ENCODE data around the gene ISM2. TPM values are rescaled to one million over a fixed set of nuclear protein-coding genes. Genes with fewer than 3 reads are reported as not detected.
"Not testable (repeated sequence)": the region's sequence is repeated elsewhere in the genome, so short reads cannot be mapped to it uniquely, and the experiment has no call there.

The ISM2 gene
- not detected for total RNA-seq

- DNase-seq: peak; percentile 36
Measured at GRCh38 chr14:77498120-77498979, at the start of gene ISM2. TSS of gene ISM2 (minus strand) at chr14:77498816. CDS start at chr14:77498793, 23 bp downstream.

DNA sequence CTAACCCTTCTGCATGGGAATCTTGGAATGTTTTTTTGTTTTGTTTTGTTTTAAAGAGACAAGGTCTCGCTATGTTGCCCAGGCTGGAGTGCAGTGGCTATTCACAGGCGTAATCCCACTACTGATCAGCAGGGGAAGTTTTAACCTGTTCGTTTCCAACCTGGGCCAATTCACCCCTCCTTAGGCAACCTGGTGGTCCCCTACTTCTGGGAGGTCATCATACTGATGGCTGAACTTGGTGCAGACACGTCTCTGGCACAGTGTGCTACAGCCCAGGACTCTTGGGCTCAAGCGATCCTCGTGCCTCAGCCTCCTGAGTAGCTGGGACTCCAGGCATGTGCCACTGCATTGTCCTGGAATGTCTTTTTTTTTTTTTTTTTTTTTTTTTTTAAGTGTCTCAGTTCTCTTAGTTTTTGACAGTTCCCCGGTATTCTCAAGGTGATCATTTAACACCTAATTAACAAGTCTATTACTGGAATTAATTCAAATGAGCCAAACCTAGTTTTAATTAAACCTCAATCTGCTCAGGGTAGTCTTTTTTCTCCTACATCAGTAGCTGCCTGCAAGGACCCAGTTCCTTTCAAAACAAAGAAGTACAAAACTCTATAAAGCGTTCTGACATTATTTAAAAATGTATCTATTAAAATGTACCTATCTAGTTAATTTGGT, 49.0 kb upstream of the ISM2 start:
- DNase-seq: no peak

DNA sequence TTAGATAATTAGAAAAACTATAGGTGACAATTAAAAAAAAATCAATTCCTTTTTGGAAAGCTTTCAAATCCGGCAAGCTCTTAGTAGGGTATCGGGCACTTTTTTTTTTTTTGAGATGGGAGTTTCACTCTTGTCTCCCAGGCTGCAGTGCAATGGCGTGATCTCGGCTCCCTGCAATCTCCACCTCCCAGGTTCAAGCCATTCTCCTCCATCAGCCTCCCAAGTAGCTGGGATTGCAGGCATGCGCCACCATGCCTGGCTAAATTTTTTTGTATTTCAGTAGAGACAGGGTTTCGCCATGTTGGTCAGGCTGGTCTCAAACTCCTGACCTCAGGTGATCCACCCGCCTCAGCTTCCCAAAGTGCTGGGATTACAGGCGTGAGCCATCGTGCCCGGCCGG, 46.6 kb upstream of the ISM2 start:
- not testable (repeated sequence) for DNase-seq

- DNase-seq: no peak
Measured at GRCh38 chr14:77544571-77544970, 46.0 kb upstream of the ISM2 start.

- DNase-seq: no peak
Measured at GRCh38 chr14:77543637-77544334, 45.2 kb upstream of the ISM2 start.

DNA sequence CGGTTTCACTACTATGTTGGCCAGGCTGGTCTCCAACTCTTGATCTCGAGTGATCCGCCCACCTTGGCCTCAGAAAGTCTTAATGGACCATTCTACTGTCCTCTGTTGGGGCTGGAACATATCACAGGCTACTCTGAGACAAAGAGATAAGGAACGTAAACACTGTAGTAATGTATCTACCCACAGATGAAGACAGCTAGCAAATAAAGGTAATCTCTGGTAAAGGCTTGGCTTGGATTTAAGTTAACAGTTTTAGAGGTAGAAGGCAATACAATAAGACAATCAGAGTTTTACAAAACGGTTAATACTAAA, 44.6 kb upstream of the ISM2 start:
- no peak for DNase-seq

DNA sequence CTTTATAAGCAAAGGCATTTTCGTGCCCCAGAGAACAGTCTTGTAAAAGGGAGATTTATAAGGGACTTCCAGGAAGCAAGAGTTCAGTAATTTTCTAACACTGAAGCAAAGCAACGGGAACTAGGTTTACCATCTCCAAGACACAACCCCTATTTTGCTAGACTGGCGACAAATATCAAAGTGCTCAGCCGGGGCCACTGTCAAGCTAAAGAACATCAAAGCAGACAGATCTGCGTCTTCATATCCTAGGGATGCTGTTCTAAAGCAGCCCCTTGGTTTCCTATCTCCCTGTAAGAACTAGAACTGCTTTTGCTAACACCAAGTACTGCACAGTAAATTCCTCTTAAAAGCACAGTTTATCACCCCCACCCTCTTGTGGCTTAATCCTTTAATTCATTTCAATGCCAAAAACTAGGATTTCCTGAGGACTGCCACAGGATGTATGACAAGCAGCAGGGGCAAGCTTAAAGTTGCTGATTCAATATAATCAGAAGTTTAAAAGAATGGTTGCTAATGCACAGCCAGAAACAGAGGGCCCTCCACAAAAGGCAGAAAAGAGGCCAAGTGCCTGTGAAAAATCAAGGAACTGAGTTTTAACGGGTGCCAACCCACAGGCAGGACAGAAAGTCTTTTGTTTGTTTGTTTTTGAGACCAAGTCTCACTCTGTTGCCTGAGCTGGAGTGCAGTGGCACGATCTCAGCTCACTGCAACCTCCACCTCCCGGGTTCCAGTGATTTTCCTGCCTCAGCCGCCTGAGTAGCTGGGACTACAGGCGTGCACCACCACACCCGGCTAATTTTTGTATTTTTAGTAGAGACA, 44.0 kb upstream of the ISM2 start:
- DNase-seq: no peak

- DNase-seq: no peak
Measured at GRCh38 chr14:77541905-77542304, 43.3 kb upstream of the ISM2 start.

- not testable (repeated sequence) for DNase-seq
Measured at GRCh38 chr14:77536951-77537350, 38.3 kb upstream of the ISM2 start.

GRCh38 chr14:77531071-77531470, 32.5 kb upstream of the ISM2 start:
- DNase-seq: no peak

DNA sequence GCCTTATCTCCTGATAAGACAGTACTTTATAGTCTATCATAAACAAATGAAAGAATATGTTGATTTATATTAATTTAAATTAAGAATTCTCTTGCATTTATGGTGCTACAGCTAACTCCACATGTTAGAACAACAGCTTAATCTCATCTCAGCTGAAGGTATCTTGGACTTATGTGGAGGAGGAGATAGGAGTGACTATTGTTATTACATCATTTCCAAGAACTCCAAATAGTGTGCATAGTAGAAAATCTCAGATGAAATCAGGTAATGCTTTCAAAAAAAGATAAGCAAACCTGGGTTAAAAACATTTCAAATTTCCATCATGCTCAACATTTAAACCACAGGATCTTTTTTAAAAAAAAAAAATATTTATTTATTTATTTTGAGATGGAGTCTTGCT, 31.3 kb upstream of the ISM2 start:
- no peak for DNase-seq

DNA sequence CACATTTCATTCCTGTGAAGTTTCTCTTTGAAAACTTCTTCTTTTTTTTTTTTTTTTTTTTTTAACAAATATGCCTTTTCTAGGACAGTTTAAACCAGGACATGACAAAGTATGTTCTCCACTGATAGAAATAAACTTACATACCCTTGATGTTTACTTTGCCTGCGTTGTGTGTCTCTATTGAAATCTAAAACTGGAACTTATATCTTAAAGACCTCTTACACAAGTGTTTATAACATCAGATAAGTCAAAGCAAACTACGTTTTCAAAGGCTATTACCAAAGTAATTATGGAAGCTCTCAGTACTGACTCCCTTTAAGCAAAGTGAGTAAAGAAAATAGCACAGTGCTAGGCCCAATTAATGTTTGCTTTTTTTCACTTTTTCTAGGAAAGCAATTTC, 30.6 kb upstream of the ISM2 start:
- DNase-seq: no peak

DNA sequence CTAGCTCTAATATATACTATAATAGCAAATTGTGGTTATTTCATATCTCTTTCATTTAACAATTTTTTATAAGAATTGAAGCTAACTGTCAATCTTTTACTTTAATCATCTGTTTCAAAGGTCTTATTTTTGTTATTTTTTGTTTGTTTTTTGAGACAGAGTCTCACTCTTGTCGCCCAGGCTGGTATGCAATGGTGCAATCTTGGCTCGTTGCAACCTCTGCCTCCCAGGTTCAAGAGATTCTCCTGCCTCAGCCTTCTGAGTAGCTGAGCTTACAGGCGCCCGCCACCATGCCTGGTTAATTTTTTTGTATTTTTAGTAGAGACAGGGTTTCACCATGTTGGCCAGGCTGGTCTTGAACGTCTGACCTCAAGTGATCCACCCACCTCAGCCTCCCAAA, 30.1 kb upstream of the ISM2 start:
- DNase-seq: not testable (repeated sequence)

- no peak for DNase-seq
Measured at GRCh38 chr14:77526266-77526665, 27.6 kb upstream of the ISM2 start.

- DNase-seq: no peak
Measured at GRCh38 chr14:77524536-77524935, 25.9 kb upstream of the ISM2 start.

DNA sequence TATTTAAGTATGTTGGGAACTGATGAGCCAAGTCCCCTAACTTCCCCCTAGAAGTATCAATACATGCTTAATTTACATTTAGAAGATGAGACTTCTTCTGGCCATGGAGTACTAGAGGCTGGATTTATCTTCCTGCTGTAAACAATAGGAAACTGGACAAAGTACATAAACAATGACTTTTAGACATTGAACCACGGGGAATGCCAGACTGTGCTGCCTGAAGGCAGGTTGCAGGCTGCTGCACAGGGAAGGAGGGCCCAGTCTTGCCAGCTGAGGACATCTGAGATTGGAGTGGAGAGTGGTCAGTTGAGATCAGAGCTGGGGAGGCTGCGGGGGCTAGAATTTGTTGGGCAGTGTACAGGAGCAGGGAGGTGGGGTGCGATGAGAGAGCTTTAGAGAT, 24.5 kb upstream of the ISM2 start:
- DNase-seq: no peak

GRCh38 chr14:77520555-77520954, 21.9 kb upstream of the ISM2 start:
- no peak for DNase-seq

- no peak for DNase-seq
Measured at GRCh38 chr14:77516126-77516525, 17.5 kb upstream of the ISM2 start.

- DNase-seq: no peak
Measured at GRCh38 chr14:77511486-77512162, 13.0 kb upstream of the ISM2 start.

DNA sequence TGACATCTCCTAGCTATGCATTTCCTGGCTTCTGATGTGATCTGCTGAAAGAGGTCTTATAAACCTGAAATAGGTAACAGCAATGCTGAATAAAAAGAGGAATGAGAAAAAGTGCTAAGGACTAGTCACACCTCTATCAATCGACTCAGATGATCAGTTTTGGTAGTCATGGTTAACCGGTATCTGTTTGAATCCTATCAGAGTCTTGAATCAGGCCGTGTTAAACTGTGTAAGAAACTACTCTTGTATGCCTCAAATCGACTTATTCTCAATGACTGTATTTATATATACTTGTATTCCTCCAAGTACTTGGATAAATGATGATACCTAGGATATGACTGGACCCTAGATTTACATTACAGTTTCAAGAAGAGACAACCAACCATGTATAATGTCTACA, 10.8 kb upstream of the ISM2 start:
- DNase-seq: no peak

DNA sequence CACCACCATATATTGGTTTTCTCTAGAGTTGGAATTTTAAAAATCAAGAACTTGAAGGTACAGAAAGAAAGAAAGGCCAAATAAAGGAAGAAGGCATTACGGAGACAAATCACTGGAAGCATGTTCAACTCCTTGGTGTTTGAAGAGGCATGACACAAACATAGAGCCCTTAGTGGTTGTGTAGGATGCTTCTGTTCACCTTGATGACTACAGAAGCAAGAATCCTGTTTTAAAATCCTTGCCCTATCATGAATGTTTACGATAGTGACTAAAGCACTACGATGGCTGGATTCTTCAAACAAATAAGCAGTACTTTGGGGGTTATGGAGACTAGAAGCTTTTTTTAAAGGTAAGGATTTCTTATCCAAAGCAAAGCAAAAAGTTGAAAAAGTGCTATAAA, 10.3 kb upstream of the ISM2 start:
- DNase-seq: no peak

DNA sequence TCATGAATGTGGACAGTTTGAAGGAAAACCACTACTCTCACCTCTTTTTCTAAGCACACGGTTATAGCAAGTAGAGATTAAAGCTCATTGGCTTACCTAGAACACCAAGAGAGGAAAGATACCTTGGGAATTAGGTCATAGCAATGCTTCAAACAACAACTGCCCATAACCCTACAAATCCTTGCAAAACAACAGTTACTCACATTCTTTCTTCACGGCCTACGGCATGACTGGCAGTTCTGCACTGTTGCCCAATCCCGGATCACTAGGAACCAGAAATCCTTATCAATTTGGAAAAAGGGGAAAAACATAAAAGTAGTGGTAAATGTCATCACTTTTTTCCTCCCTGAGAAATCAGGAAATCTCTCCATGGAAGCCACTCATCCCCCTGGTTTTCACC, 9.6 kb upstream of the ISM2 start:
- no peak for DNase-seq
